Liver (tissue), 9 donors: ENCODE results near the gene MAPK7. TPM values are rescaled to one million over a fixed set of nuclear protein-coding genes. Genes with fewer than 3 reads are reported as not detected.

Experiments used
- DNase-seq: peaks from one replicate; pipeline ENCODE4 v3.0.0-alpha.2; 2017; ENCODE audit warnings: low spot score
- H3K27ac ChIP-seq, 2 donors: one replicate each; pipeline ENCODE4 v1.7.0; 2013; ENCODE audit warnings: inconsistent platforms in 2 of 2, low read length in 2 of 2, control low read depth in 1 of 2, low read depth in 1 of 2, mild to moderate bottlenecking in 1 of 2
- H3K27me3 ChIP-seq, 4 donors: one replicate each; pipeline versions ENCODE4 v1.6.1 to v1.7.0; 2013; ENCODE audit warnings: low read length in 3 of 4, inconsistent platforms in 1 of 4, mild to moderate bottlenecking in 1 of 4, moderate library complexity in 1 of 4; ENCODE audit not compliant: control insufficient read depth in 4 of 4, insufficient read depth in 4 of 4
- H3K36me3 ChIP-seq, 4 donors: one replicate each; pipeline versions ENCODE4 v1.6.1 to v1.7.0; 2013; ENCODE audit warnings: low read length in 3 of 4, mild to moderate bottlenecking in 3 of 4, low read depth in 1 of 4, moderate library complexity in 1 of 4; ENCODE audit not compliant: control insufficient read depth in 4 of 4, insufficient read depth in 3 of 4
- H3K4me1 ChIP-seq, 4 donors: one replicate each; pipeline versions ENCODE4 v1.6.1 to v1.7.0; 2013; ENCODE audit warnings: low read length in 3 of 4, mild to moderate bottlenecking in 3 of 4, moderate library complexity in 1 of 4; ENCODE audit not compliant: control insufficient read depth in 4 of 4, insufficient read depth in 4 of 4
- H3K4me3 ChIP-seq, 3 donors: one replicate each; pipeline versions ENCODE4 v1.6.1 to v1.7.0; 2013; ENCODE audit warnings: low read length in 3 of 3, control low read depth in 1 of 3, low read depth in 1 of 3, mild to moderate bottlenecking in 1 of 3
- H3K9ac ChIP-seq, 2 donors: one replicate each; pipeline ENCODE4 v1.7.0; 2013; ENCODE audit warnings: low read length in 2 of 2, mild to moderate bottlenecking in 2 of 2, moderate library complexity in 2 of 2, control low read depth in 1 of 2, low read depth in 1 of 2
- H3K9me3 ChIP-seq, 4 donors: one replicate each; pipeline versions ENCODE4 v1.6.1 to v1.7.0; 2013; ENCODE audit warnings: low read length in 3 of 4; ENCODE audit not compliant: control insufficient read depth in 4 of 4
- EGR1 ChIP-seq, 2 donors: IDR thresholded peaks; 2 replicates each; pipeline ENCODE4 v1.6.1; 2016 to 2018; ENCODE audit warnings: antibody characterized with exemption in 2 of 2, low read depth in 2 of 2
- FOXA1 ChIP-seq: IDR thresholded peaks from 2 replicates; pipeline ENCODE4 v1.6.1; 2016; ENCODE audit warnings: antibody characterized with exemption
- FOXA2 ChIP-seq: IDR thresholded peaks from 2 replicates; pipeline ENCODE4 v1.6.1; 2016; ENCODE audit warnings: antibody characterized with exemption
- GABPA ChIP-seq, 2 donors: IDR thresholded peaks in 1 of 2; conservative IDR thresholded peaks in 1 of 2; 2 replicates each; pipeline ENCODE4 v1.6.1; 2016; ENCODE audit warnings: antibody characterized with exemption in 2 of 2, mild to moderate bottlenecking in 1 of 2, moderate library complexity in 1 of 2
- HNF4A ChIP-seq, 2 donors: conservative IDR thresholded peaks; 2 replicates each; pipeline ENCODE4 v1.6.1; 2016; ENCODE audit warnings: antibody characterized with exemption in 2 of 2, mild to moderate bottlenecking in 2 of 2
- HNF4G ChIP-seq: IDR thresholded peaks from 2 replicates; pipeline ENCODE4 v1.6.1; 2016; ENCODE audit warnings: antibody characterized with exemption
- JUND ChIP-seq, 2 donors: IDR thresholded peaks; 2 replicates each; pipeline ENCODE4 v1.6.1; 2016; ENCODE audit warnings: antibody characterized with exemption in 2 of 2
- NR2F2 ChIP-seq: IDR thresholded peaks from 2 replicates; pipeline ENCODE4 v1.6.1; 2016; ENCODE audit warnings: antibody characterized with exemption
- RAD21 ChIP-seq, 2 donors: IDR thresholded peaks; 2 replicates each; pipeline ENCODE4 v1.6.1; 2016; ENCODE audit warnings: antibody characterized with exemption in 2 of 2, mild to moderate bottlenecking in 2 of 2
- REST ChIP-seq: IDR thresholded peaks from 2 replicates; pipeline ENCODE4 v1.6.1; 2016; ENCODE audit warnings: antibody characterized with exemption, mild to moderate bottlenecking
- RXRA ChIP-seq, 2 donors: IDR thresholded peaks; 2 replicates each; pipeline ENCODE4 v1.6.1; 2017 to 2018; ENCODE audit warnings: antibody characterized with exemption in 2 of 2, mild to moderate bottlenecking in 1 of 2
- SP1 ChIP-seq: IDR thresholded peaks from 2 replicates; pipeline ENCODE4 v1.6.1; 2018; ENCODE audit warnings: antibody characterized with exemption, mild to moderate bottlenecking
- TAF1 ChIP-seq: conservative IDR thresholded peaks from 2 replicates; pipeline ENCODE4 v1.6.1; 2016; ENCODE audit warnings: antibody characterized with exemption, mild to moderate bottlenecking
- YY1 ChIP-seq: IDR thresholded peaks from 2 replicates; pipeline ENCODE4 v1.6.1; 2016; ENCODE audit warnings: antibody characterized with exemption, mild to moderate bottlenecking
- ZBTB33 ChIP-seq: IDR thresholded peaks from 2 replicates; pipeline ENCODE4 v1.6.1; 2016; ENCODE audit warnings: antibody characterized with exemption
- WGBS: extraction: QIAGEN DNeasy Blood & Tissue Kit; methylation state at CpG from one replicate; pipeline ENCODE4 v1.1.7; 2013; 5-methylcytosine and 5-hydroxymethylcytosine counted together
- polyA plus RNA-seq, 2 donors: library from polyadenylated mRNA; stranded (reverse) in 1 of 2; unstranded in 1 of 2; fragments of 200-250 nt in 1 of 2; fragments of >200 nt in 1 of 2; fragmentation: Nextera tagmentation in 1 of 2; extraction: Ambion mirVana in 1 of 2; gene quantifications; one replicate each; pipeline versions ENCODE4 v1.2.1 to v1.2.3, GENCODE V29; 2013 to 2015
- total RNA-seq, 2 donors: library from RNA; depleted of rRNA; stranded (reverse); fragments of >200 nt; gene quantifications; one replicate each; pipeline ENCODE4 v1.2.3, GENCODE V29; 2014
- TF ChIP-seq, protein P1 (sequence below): IDR thresholded peaks from 2 replicates; pipeline ENCODE4 v1.6.1; 2016; ENCODE audit warnings: antibody characterized with exemption
- TF ChIP-seq, protein P2 (sequence below): fragments of 150-350 bp; IDR thresholded peaks from 2 replicates; pipeline ENCODE4 v1.5.1; 2017; ENCODE audit warnings: improper control_type of control experiment, low read depth, low read length; ENCODE audit not compliant: missing input control
- TF ChIP-seq, protein P3 (sequence below): IDR thresholded peaks from 2 replicates; pipeline ENCODE4 v1.6.1; 2016; ENCODE audit warnings: antibody characterized with exemption
- donor health status: healthy.
- donor health status: healthy.
- donor health status: healthy.
- donor health status: healthy.
- donor health status: healthy.

Gene MAPK7
- total and polyA plus RNA-seq, 4 donors = 3.4 to 8.8 (median 5.2) TPM

- H3K4me3 ChIP-seq = no peak overlapping the region
- H3K9me3 ChIP-seq = no peaks in the 10 kb centered on the region
- no peaks in the 10 kb centered on the region for H3K36me3 ChIP-seq
- H3K27me3 ChIP-seq = no peaks in the 10 kb centered on the region
- no peak overlapping the region for H3K27ac ChIP-seq
- DNase-seq = no peak
- H3K9ac ChIP-seq = no peak overlapping the region
- peaks cover 30 to 51% (median 42%) of the 10 kb centered on the region in 4 donors for H3K4me1 ChIP-seq
- 78% methylated on average over 9 of the region's 9 CpGs for WGBS
- TF ChIP-seq, protein P1, sequence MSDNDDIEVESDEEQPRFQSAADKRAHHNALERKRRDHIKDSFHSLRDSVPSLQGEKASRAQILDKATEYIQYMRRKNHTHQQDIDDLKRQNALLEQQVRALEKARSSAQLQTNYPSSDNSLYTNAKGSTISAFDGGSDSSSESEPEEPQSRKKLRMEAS = no peak
- TF ChIP-seq NR2F2 = no peak
- no peak for TF ChIP-seq YY1
- TF ChIP-seq GABPA (IDR thresholded peaks at IDR 0.05 in 1 of 2, conservative IDR thresholded peaks at IDR 0.05 in 1 of 2) = no peak
- TF ChIP-seq EGR1 (IDR thresholded peaks at IDR 0.05; ENCODE audit: low read depth in 2 of 2) = no peak
- TF ChIP-seq REST = no peak
- no peak for TF ChIP-seq HNF4A (conservative IDR thresholded peaks at IDR 0.05)
- TF ChIP-seq FOXA2 = no peak
- TF ChIP-seq, protein P2, sequence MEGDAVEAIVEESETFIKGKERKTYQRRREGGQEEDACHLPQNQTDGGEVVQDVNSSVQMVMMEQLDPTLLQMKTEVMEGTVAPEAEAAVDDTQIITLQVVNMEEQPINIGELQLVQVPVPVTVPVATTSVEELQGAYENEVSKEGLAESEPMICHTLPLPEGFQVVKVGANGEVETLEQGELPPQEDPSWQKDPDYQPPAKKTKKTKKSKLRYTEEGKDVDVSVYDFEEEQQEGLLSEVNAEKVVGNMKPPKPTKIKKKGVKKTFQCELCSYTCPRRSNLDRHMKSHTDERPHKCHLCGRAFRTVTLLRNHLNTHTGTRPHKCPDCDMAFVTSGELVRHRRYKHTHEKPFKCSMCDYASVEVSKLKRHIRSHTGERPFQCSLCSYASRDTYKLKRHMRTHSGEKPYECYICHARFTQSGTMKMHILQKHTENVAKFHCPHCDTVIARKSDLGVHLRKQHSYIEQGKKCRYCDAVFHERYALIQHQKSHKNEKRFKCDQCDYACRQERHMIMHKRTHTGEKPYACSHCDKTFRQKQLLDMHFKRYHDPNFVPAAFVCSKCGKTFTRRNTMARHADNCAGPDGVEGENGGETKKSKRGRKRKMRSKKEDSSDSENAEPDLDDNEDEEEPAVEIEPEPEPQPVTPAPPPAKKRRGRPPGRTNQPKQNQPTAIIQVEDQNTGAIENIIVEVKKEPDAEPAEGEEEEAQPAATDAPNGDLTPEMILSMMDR = no peak
Observed at GRCh38 chr17:19348081-19348650, 30.1 kb upstream of the MAPK7 start.

- Histone ChIP-seq H3K9ac (no peak overlapping the region), H3K4me1 (peaks cover 27 to 44% (median 37%) of the 10 kb centered on the region in 4 donors), H3K9me3 (no peaks in the 10 kb centered on the region), H3K27me3 (no peaks in the 10 kb centered on the region), H3K36me3 (no peaks in the 10 kb centered on the region), H3K4me3 (no peak overlapping the region), H3K27ac (no peak overlapping the region)
- TF ChIP-seq GABPA (IDR thresholded peaks at IDR 0.05 in 1 of 2, conservative IDR thresholded peaks at IDR 0.05 in 1 of 2) (no peak), JUND (IDR thresholded peaks at IDR 0.05) (no peak), ZBTB33 (no peak), REST (no peak), FOXA1 (no peak), RAD21 (IDR thresholded peaks at IDR 0.05) (no peak), NR2F2 (no peak), RXRA (IDR thresholded peaks at IDR 0.05) (no peak), HNF4A (conservative IDR thresholded peaks at IDR 0.05) (no peak), SP1 (no peak), HNF4G (no peak), TAF1 (no peak), YY1 (no peak)
- TF ChIP-seq, protein P1 = no peak
- TF ChIP-seq, protein P3, sequence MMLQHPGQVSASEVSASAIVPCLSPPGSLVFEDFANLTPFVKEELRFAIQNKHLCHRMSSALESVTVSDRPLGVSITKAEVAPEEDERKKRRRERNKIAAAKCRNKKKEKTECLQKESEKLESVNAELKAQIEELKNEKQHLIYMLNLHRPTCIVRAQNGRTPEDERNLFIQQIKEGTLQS = no peak
- 95% methylated on average over 9 of the region's 9 CpGs for WGBS
- DNase-seq = no peak
Observed at GRCh38 chr17:19348806-19349205, 29.5 kb upstream of the MAPK7 start.
